GM13977 (cell line): ENCODE data around the gene C10orf90.

ENCODE experiments used
- DNase-seq: peaks from one replicate; pipeline ENCODE4 v3.0.0; 2012; ENCODE audit warnings: low spot score
- in situ Hi-C: fragments of 300-500 bp; cut with MboI; formaldehyde crosslinking; loops from one replicate; pipeline ENCODE4 v1.12.0; 2022; ENCODE audit warnings: low sequenced_read_pairs, low pct_unique_long_range_greater_than_20kb, mixed read lengths, inconsistent platforms; ENCODE audit not compliant: unreplicated experiment
- TF ChIP-seq, protein P1 (sequence below): IDR thresholded peaks from 2 replicates; pipeline ENCODE4 v1.5.1; 2012; ENCODE audit warnings: mild to moderate bottlenecking, control low read depth; ENCODE audit not compliant: insufficient read depth; ENCODE audit errors: extremely low read depth, missing control alignments

Gene C10orf90

DNA sequence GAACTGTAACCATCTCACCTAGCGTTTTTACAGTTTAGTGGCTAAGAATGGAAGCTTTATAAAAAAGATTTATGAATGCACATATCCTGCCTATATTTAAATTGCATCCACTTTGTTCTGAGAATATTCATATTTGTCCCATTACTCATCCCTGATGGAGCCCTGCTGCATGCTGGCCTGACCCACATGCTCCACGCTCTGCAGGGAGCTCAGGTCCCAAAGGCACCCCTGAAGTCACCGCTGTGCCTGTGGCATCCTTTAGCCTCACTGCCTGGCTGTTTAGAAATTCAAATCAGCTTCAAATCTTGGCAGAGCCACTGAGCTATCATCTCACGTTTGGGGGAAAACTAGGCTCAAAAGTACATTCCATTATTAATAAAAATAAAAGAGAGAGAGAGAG lies 24.4 kb downstream of the C10orf90 start:
- no peak for DNase-seq
- in situ Hi-C loops: no loop called here
- TF ChIP-seq, protein P1, sequence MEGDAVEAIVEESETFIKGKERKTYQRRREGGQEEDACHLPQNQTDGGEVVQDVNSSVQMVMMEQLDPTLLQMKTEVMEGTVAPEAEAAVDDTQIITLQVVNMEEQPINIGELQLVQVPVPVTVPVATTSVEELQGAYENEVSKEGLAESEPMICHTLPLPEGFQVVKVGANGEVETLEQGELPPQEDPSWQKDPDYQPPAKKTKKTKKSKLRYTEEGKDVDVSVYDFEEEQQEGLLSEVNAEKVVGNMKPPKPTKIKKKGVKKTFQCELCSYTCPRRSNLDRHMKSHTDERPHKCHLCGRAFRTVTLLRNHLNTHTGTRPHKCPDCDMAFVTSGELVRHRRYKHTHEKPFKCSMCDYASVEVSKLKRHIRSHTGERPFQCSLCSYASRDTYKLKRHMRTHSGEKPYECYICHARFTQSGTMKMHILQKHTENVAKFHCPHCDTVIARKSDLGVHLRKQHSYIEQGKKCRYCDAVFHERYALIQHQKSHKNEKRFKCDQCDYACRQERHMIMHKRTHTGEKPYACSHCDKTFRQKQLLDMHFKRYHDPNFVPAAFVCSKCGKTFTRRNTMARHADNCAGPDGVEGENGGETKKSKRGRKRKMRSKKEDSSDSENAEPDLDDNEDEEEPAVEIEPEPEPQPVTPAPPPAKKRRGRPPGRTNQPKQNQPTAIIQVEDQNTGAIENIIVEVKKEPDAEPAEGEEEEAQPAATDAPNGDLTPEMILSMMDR: no peak

DNA sequence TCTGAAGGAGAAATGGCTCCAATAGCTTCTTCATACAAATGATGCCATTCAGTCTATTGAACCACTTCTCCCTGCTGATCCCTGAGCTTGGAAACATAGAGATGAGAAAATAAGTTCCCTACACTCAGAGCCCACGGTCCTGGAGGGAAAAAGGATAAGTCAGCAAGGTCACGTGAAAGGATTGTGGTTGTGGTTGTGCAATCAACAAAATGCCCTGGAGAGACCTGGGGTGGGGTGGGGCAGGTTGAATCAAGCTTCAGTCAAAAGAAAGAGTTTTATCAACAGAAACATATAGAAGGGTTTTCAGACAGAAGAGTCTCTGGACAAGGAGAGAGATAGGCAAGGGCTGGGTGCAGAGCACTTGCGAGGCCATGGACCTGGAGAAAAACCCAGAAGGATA lies 30.1 kb downstream of the C10orf90 start:
- in situ Hi-C loops: no loop called here
- DNase-seq: no peak
- TF ChIP-seq, protein P1: no peak

GRCh38 chr10:126639084-126639483 lies 31.4 kb downstream of the C10orf90 start:
- DNase-seq: no peak
- in situ Hi-C loops: no loop called here
- TF ChIP-seq, protein P1: no peak

DNA sequence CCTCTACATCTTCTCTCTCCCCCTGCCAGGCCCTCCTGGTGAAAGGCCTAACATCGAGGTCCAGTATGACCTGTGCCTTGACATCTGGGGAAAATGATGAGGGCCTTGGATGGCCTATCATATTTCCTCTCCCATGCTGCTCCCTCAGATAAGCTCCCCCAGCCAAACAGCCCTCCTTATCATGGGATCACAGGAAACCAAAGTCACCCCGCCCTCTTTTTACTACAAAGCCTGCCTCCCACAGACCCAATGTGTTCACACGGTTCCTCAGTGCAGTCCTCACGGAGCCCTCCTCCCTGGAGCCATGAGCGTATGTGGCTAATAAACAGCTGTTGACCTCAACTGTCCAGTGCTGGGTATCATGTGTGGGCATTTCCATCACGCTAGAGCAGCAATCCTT lies 32.0 kb downstream of the C10orf90 start:
- in situ Hi-C loops: no loop called here
- TF ChIP-seq, protein P1: no peak
- DNase-seq: no peak

GRCh38 chr10:126637501-126637900 lies 33.0 kb downstream of the C10orf90 start:
- no peak for DNase-seq
- in situ Hi-C loops: no loop called here
- TF ChIP-seq, protein P1: no peak

GRCh38 chr10:126634911-126635310 lies 35.6 kb downstream of the C10orf90 start:
- TF ChIP-seq, protein P1: no peak
- no peak for DNase-seq
- in situ Hi-C loops: no loop called here

- DNase-seq: no peak
- TF ChIP-seq, protein P1: no peak
- in situ Hi-C loops: no loop called here
These were observed 36.1 kb downstream of the C10orf90 start for GRCh38 chr10:126634347-126634746.
